ENCODE measurements around the gene CFAP77.

CFAP77 gene

DNA sequence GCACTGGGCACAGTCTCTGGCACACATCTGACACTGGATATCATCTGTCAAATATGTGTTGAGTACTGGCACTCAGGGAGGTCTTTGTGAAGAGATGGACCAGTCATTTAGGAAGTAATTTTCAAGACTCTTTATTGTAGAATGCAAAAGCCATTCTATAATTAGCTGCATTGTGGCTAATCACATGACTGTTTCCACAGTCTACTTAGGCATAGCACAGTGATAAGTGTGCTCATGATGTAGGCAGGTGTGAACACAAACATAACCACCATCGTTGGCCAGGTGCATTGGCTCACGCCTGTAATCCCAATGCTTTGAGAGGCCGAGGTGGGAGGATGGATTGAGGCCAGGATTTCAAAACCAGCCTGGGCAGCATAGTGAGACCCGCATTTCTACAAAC, 62.2 kb downstream of the CFAP77 start:
- H3K27me3 ChIP-seq (replicated peaks; ENCODE audit: control insufficient read depth, insufficient read depth, low read length) = no peaks in the 10 kb centered on the region; the same call in none of the 2 replicates

DNA sequence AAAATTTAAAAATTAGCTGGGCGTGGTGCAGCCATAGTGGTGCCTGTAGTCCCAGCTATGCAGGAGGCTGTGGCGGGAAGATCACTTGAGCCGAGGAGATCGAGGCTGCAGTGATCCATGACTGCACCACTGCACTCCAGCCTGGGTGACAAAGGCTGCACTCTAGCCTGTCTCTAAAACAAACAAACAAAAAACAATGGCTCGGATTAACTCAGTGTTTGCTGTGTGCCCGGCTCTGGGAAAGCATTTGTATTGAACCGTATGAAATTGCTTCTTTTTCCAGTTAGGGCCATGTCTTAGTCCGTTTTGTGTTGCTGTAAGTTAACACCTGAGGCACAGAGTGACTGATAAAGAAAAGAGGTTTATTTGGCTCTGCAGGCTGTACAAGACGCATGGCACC, 62.6 kb downstream of the CFAP77 start:
- TF ChIP-seq, protein P1, sequence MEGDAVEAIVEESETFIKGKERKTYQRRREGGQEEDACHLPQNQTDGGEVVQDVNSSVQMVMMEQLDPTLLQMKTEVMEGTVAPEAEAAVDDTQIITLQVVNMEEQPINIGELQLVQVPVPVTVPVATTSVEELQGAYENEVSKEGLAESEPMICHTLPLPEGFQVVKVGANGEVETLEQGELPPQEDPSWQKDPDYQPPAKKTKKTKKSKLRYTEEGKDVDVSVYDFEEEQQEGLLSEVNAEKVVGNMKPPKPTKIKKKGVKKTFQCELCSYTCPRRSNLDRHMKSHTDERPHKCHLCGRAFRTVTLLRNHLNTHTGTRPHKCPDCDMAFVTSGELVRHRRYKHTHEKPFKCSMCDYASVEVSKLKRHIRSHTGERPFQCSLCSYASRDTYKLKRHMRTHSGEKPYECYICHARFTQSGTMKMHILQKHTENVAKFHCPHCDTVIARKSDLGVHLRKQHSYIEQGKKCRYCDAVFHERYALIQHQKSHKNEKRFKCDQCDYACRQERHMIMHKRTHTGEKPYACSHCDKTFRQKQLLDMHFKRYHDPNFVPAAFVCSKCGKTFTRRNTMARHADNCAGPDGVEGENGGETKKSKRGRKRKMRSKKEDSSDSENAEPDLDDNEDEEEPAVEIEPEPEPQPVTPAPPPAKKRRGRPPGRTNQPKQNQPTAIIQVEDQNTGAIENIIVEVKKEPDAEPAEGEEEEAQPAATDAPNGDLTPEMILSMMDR (IDR thresholded peaks at IDR 0.05; ENCODE audit: insufficient read depth, low read length, poor library complexity, severe bottlenecking) = no peak
- Histone ChIP-seq H3K27me3 (replicated peaks; ENCODE audit: control insufficient read depth, insufficient read depth, low read length) (no peaks in the 10 kb centered on the region; the same call in none of the 2 replicates), H3K4me3 (replicated peaks; ENCODE audit: low read depth, low read length) (no peak overlapping the region), H3K36me3 (ENCODE audit: control insufficient read depth, insufficient read depth, low read length) (no peaks in the 10 kb centered on the region)
- no peak for DNase-seq (ENCODE audit: extremely low read depth, insufficient read length)

More for the DNA sequence above, 62.2 kb downstream of the CFAP77 start:
- TF ChIP-seq, protein P1 (IDR thresholded peaks at IDR 0.05; ENCODE audit: insufficient read depth, low read length, poor library complexity, severe bottlenecking) = no peak
- H3K36me3 ChIP-seq (ENCODE audit: control insufficient read depth, insufficient read depth, low read length) = no peaks in the 10 kb centered on the region
- no peak for DNase-seq (ENCODE audit: extremely low read depth, insufficient read length)
- no peak overlapping the region for H3K4me3 ChIP-seq (replicated peaks; ENCODE audit: low read depth, low read length)

DNA sequence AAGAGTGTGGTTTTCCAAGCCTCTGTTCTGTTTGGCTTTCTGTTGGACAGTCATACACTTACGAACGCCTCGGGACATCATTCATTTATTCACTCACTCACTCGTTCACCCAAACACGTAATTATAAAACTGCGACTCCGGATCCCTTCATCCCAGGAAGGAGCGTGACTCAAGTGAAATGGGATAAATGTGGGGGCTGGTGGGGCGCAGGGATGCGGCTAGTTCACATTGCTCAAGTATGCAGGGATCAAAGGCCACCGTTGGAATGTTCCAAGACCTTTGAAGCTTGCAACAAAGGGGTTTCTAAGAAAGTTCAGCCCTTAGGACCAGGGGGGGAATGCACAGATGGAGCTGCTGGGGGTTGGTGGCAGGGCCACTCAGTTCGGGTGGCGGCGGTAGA, 64.2 kb downstream of the CFAP77 start:
- no peak overlapping the region for H3K4me3 ChIP-seq (replicated peaks; ENCODE audit: low read depth, low read length)
- DNase-seq (ENCODE audit: extremely low read depth, insufficient read length) = no peak
- no peaks in the 10 kb centered on the region for H3K36me3 ChIP-seq (ENCODE audit: control insufficient read depth, insufficient read depth, low read length)
- H3K27me3 ChIP-seq (replicated peaks; ENCODE audit: control insufficient read depth, insufficient read depth, low read length) = no peaks in the 10 kb centered on the region; the same call in none of the 2 replicates
- TF ChIP-seq, protein P1 (IDR thresholded peaks at IDR 0.05; ENCODE audit: insufficient read depth, low read length, poor library complexity, severe bottlenecking) = no peak

DNA sequence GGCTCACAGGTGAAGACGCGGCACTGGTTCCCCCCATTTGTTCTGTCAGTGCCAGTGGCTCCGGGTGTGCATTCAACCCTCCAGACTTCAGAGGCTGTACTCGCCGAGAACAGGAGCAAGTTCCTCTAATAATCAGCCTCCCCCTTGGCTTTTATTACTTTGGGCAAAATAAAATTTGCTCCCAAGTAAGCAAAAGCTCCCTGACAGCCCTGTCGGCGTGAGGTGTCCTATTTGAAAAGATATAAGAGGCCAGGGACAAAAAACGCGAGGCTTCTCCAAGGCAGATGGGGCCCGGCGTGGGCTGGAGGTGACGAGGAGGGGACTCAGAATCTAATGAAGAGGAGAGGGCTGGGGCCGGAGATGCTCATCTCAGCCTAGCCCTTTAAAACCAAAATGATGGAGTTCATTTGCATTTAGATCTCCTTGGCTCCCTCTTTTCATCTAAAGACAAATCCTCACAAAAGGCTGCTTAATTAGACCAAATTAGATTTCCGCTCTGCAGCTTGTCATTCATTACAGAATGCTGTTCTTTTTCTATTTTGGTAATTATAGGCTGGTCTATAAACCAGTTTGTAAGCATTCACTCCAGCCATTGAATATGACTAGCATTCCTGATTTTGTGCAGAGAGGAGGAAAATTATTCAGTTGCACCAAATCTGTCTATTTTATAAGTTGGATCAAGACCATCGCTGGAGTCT, 68.5 kb downstream of the CFAP77 start:
- no peak for DNase-seq (ENCODE audit: extremely low read depth, insufficient read length)
- Histone ChIP-seq H3K4me3 (replicated peaks; ENCODE audit: low read depth, low read length) (no peak overlapping the region), H3K27me3 (replicated peaks; ENCODE audit: control insufficient read depth, insufficient read depth, low read length) (peaks cover 1% of the 10 kb centered on the region), H3K36me3 (ENCODE audit: control insufficient read depth, insufficient read depth, low read length) (no peaks in the 10 kb centered on the region)
- TF ChIP-seq, protein P1 (IDR thresholded peaks at IDR 0.05; ENCODE audit: insufficient read depth, low read length, poor library complexity, severe bottlenecking) = no peak

DNA sequence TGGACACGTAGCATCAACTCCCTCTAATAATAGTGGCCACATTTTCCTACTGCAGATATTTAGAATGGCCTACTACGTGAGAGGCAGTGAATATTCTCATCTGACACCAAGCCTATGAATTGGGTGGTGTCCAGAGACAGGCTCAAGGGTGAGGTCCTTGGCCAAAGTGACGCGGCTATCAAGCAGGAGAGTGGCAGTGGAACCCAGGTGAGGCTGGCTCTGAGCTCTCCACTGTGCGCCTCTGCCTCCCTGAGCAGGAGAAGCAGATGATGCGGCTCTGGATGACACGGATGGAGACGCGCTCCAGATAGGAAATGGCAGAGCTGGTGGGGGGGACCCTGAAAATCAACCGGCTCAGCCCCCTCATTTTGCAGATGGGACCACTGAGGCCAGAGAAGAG, 69.7 kb downstream of the CFAP77 start:
- Histone ChIP-seq H3K4me3 (replicated peaks; ENCODE audit: low read depth, low read length) (no peak overlapping the region), H3K27me3 (replicated peaks; ENCODE audit: control insufficient read depth, insufficient read depth, low read length) (peaks cover 1% of the 10 kb centered on the region), H3K36me3 (ENCODE audit: control insufficient read depth, insufficient read depth, low read length) (no peaks in the 10 kb centered on the region)
- TF ChIP-seq, protein P1 (IDR thresholded peaks at IDR 0.05; ENCODE audit: insufficient read depth, low read length, poor library complexity, severe bottlenecking) = no peak
- no peak for DNase-seq (ENCODE audit: extremely low read depth, insufficient read length)

Measured in GM06990 (cell line).